ENCODE results near the gene CYP2B6. TPM values are rescaled to one million over a fixed set of nuclear protein-coding genes. Genes with fewer than 3 reads are reported as not detected.

The CYP2B6 gene
- total RNA-seq, 2 experiments from 2014 or later = not detected

DNA sequence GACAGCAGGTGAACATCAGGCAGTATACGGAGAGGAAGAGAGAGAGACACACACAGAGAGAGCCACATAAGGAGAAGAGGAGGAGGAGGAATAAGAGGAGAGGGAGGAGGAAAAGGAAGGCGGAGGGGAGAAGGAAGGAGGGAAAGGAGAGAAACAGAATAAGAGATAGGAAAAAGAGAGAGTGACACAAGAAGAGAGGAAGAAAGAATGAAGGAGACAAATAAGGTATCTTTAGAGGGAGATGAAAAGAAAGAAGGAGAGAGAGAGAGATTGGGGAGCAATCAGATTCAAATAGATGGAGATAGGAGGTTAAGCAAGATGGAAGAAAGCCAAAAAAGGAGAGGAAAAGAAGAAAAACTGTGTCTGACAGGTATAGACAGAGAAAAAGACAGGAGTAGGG, 44.0 kb upstream of the CYP2B6 start:
- Mint-ChIP-seq H3K4me1 (ENCODE audit: low read depth) (no peaks in the 10 kb centered on the region), H3K4me3 (no peak overlapping the region), H3K36me3 (ENCODE audit: low read depth) (no peaks in the 10 kb centered on the region), H3K27me3 (peaks cover 23% of the 10 kb centered on the region), H3K27ac (no peak overlapping the region), H3K9me3 (no peaks in the 10 kb centered on the region)
- Histone ChIP-seq H3K36me3 (ENCODE audit: insufficient read depth, low read length) (no peaks in the 10 kb centered on the region), H3K9me3 (ENCODE audit: control insufficient read depth in 1 of 2, insufficient read depth in 1 of 2, low read length in 2 of 2) (peaks cover 0 to 3% of the 10 kb centered on the region in 2 experiments), H3K4me1 (ENCODE audit: insufficient read depth, low read length) (no peaks in the 10 kb centered on the region), H3K27me3 (ENCODE audit: control insufficient read depth in 1 of 2, insufficient read depth in 2 of 2, low read length in 2 of 2) (peaks cover 0 to 11% of the 10 kb centered on the region in 2 experiments), H3K27ac (ENCODE audit: low read depth in 1 of 2, low read length in 2 of 2) (no peak overlapping the region), H3K4me3 (ENCODE audit: low read length) (no peak overlapping the region)
- CTCF ChIA-PET = no interaction called here
- POLR2A ChIA-PET = no interaction called here
- TF ChIP-seq, protein P1, sequence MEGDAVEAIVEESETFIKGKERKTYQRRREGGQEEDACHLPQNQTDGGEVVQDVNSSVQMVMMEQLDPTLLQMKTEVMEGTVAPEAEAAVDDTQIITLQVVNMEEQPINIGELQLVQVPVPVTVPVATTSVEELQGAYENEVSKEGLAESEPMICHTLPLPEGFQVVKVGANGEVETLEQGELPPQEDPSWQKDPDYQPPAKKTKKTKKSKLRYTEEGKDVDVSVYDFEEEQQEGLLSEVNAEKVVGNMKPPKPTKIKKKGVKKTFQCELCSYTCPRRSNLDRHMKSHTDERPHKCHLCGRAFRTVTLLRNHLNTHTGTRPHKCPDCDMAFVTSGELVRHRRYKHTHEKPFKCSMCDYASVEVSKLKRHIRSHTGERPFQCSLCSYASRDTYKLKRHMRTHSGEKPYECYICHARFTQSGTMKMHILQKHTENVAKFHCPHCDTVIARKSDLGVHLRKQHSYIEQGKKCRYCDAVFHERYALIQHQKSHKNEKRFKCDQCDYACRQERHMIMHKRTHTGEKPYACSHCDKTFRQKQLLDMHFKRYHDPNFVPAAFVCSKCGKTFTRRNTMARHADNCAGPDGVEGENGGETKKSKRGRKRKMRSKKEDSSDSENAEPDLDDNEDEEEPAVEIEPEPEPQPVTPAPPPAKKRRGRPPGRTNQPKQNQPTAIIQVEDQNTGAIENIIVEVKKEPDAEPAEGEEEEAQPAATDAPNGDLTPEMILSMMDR (IDR thresholded peaks at IDR 0.05) = no peak
- no peak for DNase-seq
- intact Hi-C loops (cut with DNase I, micrococcal nuclease) = no loop called here
- ATAC-seq (ENCODE audit: poor library complexity) = no peak

DNA sequence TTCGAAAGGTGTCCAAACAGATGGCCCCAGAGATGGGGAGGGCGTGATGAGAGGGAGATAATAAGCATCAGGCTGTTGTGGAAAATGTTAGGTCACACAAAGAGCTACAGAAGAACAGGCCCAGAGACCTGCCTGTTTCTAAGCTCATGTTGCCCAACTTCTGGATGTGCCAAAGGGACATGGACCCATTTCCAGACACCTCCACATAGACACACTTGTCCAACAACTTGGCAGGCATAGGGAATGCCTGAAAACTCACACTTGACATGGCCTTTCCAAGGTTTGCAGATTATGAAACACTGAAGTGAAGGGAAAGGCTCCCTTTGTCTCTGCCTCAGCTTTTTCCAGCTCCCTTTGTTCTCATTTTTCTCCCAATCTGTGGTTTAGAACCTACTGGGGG, 43.5 kb upstream of the CYP2B6 start:
- no peak overlapping the region for H3K4me3 Mint-ChIP-seq
- POLR2A ChIA-PET = no interaction called here
- no peaks in the 10 kb centered on the region for H3K36me3 Mint-ChIP-seq (ENCODE audit: low read depth)
- H3K9me3 Mint-ChIP-seq = no peaks in the 10 kb centered on the region
- H3K27ac ChIP-seq (ENCODE audit: low read depth in 1 of 2, low read length in 2 of 2) = no peak overlapping the region
- TF ChIP-seq, protein P1 (IDR thresholded peaks at IDR 0.05) = no peak
- H3K9me3 ChIP-seq (ENCODE audit: control insufficient read depth in 1 of 2, insufficient read depth in 1 of 2, low read length in 2 of 2) = peaks cover 0 to 3% of the 10 kb centered on the region in 2 experiments
- CTCF ChIA-PET = no interaction called here
- no peaks in the 10 kb centered on the region for H3K4me1 ChIP-seq (ENCODE audit: insufficient read depth, low read length)
- no peak overlapping the region for H3K27ac Mint-ChIP-seq
- ATAC-seq (ENCODE audit: poor library complexity) (no peak), DNase-seq (no peak)
- intact Hi-C loops (cut with DNase I, micrococcal nuclease) = no loop called here
- peaks cover 23% of the 10 kb centered on the region for H3K27me3 Mint-ChIP-seq
- peaks cover 0 to 11% of the 10 kb centered on the region in 2 experiments for H3K27me3 ChIP-seq (ENCODE audit: control insufficient read depth in 1 of 2, insufficient read depth in 2 of 2, low read length in 2 of 2)
- H3K4me3 ChIP-seq (ENCODE audit: low read length) = no peak overlapping the region
- H3K4me1 Mint-ChIP-seq (ENCODE audit: low read depth) = no peaks in the 10 kb centered on the region
- no peaks in the 10 kb centered on the region for H3K36me3 ChIP-seq (ENCODE audit: insufficient read depth, low read length)

GRCh38 chr19:40948580-40949299, 42.3 kb upstream of the CYP2B6 start:
- no peak for DNase-seq

More at GRCh38 chr19:40948580-40949299, 42.3 kb upstream of the CYP2B6 start:
- no peak for ATAC-seq (ENCODE audit: poor library complexity)
- intact Hi-C loops (cut with DNase I, micrococcal nuclease) = no loop called here
- peaks cover 23% of the 10 kb centered on the region for H3K27me3 Mint-ChIP-seq
- peaks cover 0 to 11% of the 10 kb centered on the region in 2 experiments for H3K27me3 ChIP-seq (ENCODE audit: control insufficient read depth in 1 of 2, insufficient read depth in 2 of 2, low read length in 2 of 2)
- H3K9me3 Mint-ChIP-seq = no peaks in the 10 kb centered on the region
- H3K27ac Mint-ChIP-seq = no peak overlapping the region
- H3K27ac ChIP-seq (ENCODE audit: low read depth in 1 of 2, low read length in 2 of 2) = no peak overlapping the region
- CTCF ChIA-PET = no interaction called here
- H3K4me3 Mint-ChIP-seq = no peak overlapping the region
- POLR2A ChIA-PET = no interaction called here
- TF ChIP-seq, protein P1 (IDR thresholded peaks at IDR 0.05) = no peak
- H3K4me3 ChIP-seq (ENCODE audit: low read length) = no peak overlapping the region
- H3K4me1 Mint-ChIP-seq (ENCODE audit: low read depth) = no peaks in the 10 kb centered on the region
- peaks cover 4% of the 10 kb centered on the region for H3K36me3 Mint-ChIP-seq (ENCODE audit: low read depth)
- no peaks in the 10 kb centered on the region for H3K4me1 ChIP-seq (ENCODE audit: insufficient read depth, low read length)
- H3K36me3 ChIP-seq (ENCODE audit: insufficient read depth, low read length) = no peaks in the 10 kb centered on the region
- peaks cover under 1 to 15% of the 10 kb centered on the region in 2 experiments for H3K9me3 ChIP-seq (ENCODE audit: control insufficient read depth in 1 of 2, insufficient read depth in 1 of 2, low read length in 2 of 2)
